IPS-11a (cell line): ENCODE data around the gene PPP1R11.
"Not testable (repeated sequence)": the region's sequence is repeated elsewhere in the genome, so short reads cannot be mapped to it uniquely, and the experiment has no call there.

Experiments used
- H3K4me3 ChIP-seq: one replicate; pipeline ENCODE4 v1.5.1; 2013; ENCODE audit warnings: low read depth, low read length, control low read depth

Gene PPP1R11

GRCh38 chr6:30066577-30067459, at the start of gene PPP1R11:
Gene PPP1R11, plus strand, starts transcription at chr6:30067198. Its CDS starts 213 bp downstream, at chr6:30067411.
- peak within 1 kb of the TSS; percentile 87 for H3K4me3 ChIP-seq

DNA sequence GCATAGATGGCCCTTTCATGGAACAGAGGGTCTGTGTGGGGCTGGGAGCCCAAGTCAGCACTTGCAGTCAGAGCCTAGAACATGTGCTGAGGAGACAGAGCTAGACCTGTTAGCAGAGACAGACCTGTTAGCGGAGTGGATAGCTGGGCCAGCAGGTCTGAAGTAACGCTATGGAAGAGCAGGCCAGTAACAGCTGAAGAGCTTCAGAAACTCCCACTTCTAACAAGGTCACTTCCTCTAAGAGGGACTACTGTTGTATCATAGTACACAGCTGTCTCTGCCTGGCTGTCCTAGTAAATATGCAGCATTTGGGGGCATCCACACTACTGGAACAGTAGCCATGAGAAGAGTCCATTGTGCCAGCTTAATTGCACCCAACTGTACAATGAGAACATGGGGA, 47.2 kb upstream of the PPP1R11 start:
- H3K4me3 ChIP-seq, result no peak overlapping the region

- no peak overlapping the region for H3K4me3 ChIP-seq
Measured at GRCh38 chr6:30020626-30021025, 46.4 kb upstream of the PPP1R11 start.

- H3K4me3 ChIP-seq, result no peak overlapping the region
Measured at GRCh38 chr6:30022189-30022588, 44.8 kb upstream of the PPP1R11 start.

- not testable (repeated sequence) for H3K4me3 ChIP-seq
Measured at GRCh38 chr6:30022712-30023111, 44.3 kb upstream of the PPP1R11 start.

DNA sequence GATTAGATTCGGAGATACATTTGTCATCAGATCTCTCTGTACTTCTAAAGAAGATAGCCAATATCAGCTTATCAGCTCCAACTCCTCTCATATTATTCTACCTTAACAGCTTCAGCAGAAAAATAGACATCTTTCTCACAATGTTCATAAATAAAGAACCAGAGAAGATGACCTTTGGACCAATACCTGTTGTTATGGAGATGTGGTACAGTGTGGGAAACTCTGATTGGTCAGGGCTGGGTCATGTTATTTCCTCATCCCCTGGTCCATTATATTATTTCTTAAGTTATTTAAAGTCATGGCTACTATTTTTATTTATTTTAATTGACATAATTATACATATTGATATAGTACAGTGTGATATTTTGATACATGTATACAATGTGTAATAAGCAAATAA, 41.8 kb upstream of the PPP1R11 start:
- no peak overlapping the region for H3K4me3 ChIP-seq

- H3K4me3 ChIP-seq, result no peak overlapping the region
Measured at GRCh38 chr6:30029588-30029987, 37.4 kb upstream of the PPP1R11 start.

GRCh38 chr6:30031381-30031780, 35.6 kb upstream of the PPP1R11 start:
- H3K4me3 ChIP-seq, result no peak overlapping the region

GRCh38 chr6:30033440-30033839, 33.6 kb upstream of the PPP1R11 start:
- H3K4me3 ChIP-seq, result not testable (repeated sequence)

DNA sequence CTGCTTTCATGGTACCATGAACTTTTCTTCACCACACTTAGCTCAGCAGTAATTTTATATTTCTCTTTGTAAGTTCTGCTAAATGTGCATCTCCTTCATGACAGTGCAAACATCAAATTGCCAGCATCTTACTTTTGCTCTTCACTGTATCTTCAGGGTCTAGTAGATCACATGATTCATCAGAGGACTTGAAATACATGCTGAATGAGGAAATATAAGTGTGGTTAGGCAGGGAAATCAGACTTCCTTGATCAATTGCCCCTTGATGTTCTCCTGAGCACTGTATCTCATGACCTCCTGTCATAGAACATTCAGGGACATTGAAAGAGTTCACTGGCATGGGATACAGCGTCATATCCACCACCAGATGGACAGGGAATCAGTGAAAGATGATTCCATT, 31.2 kb upstream of the PPP1R11 start:
- H3K4me3 ChIP-seq, result no peak overlapping the region

DNA sequence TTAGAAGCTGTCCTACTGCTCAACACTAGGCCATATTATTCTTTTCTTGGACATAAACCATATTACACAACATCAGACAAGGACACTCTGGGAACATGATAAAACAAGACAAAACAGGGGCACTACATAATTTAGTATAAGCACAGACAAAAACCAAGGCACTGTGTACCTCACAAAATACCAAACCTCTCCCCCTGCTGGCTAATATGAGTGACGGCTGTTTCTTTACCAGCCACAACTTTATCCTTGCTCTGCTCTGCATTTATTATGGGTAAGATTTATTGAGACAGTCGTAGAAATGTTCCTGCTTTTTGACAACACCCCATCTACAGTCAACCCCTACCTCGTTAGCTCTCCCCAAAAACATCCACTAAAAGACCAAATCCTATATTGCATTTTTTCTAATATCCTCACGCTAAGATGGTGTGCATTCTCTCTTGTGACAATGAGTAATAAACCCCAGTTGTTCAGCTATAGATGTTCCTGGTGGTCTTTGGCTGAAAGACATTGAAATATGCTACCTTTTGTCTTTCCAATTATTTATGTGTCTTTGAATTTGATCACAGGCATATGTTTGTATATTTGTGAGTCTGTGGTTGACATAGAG, 29.7 kb upstream of the PPP1R11 start:
- H3K4me3 ChIP-seq, result no peak overlapping the region

DNA sequence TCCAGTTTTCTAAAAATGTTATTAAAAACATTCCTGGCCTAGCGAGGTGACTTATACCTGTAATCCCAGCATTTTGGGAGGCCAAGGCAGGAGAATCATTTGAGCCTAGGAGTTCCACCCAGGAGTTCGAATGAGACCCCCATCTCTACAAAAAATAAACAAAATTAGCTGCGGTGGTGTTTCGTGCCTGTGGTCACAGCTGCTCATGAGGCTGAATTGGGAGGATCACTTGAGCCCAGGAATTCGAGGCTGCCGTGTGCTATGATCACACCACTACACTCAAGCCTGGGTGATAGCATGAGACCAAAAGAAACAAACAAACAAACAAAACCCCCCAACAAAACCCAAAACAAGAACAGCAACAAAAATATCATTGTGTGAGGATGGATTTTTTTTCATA, 25.8 kb upstream of the PPP1R11 start:
- no peak overlapping the region for H3K4me3 ChIP-seq

- H3K4me3 ChIP-seq, result no peak overlapping the region
Measured at GRCh38 chr6:30041821-30042220, 25.2 kb upstream of the PPP1R11 start.

GRCh38 chr6:30042476-30042875, 24.5 kb upstream of the PPP1R11 start:
- no peak overlapping the region for H3K4me3 ChIP-seq

- no peak overlapping the region for H3K4me3 ChIP-seq
Measured at GRCh38 chr6:30042914-30043313, 24.1 kb upstream of the PPP1R11 start.

DNA sequence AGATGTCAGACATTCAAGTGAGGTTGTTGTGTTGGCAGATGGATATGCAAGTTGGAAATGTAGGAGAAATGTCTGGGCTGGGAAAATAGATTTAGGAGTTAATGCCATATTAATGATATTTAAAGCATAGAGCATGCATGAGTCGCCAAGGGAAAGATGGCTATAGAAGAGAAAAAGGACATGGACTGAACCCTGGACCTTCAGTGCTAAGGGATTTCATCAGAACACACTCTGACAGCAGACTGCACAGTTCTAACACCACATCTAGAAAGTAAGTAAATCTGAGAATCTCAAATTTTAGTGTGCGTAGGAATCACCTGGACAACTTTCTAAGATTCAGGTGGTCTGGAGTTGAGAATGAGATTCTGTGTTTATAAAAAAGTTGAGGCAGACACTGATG, 23.3 kb upstream of the PPP1R11 start:
- no peak overlapping the region for H3K4me3 ChIP-seq

- no peak overlapping the region for H3K4me3 ChIP-seq
Measured at GRCh38 chr6:30044630-30045029, 22.4 kb upstream of the PPP1R11 start.

- H3K4me3 ChIP-seq, result no peak overlapping the region
Measured at GRCh38 chr6:30047220-30047619, 19.8 kb upstream of the PPP1R11 start.

- H3K4me3 ChIP-seq, result no peak overlapping the region
Measured at GRCh38 chr6:30053682-30054081, 13.3 kb upstream of the PPP1R11 start.

GRCh38 chr6:30055513-30055912, 11.5 kb upstream of the PPP1R11 start:
- no peak overlapping the region for H3K4me3 ChIP-seq

DNA sequence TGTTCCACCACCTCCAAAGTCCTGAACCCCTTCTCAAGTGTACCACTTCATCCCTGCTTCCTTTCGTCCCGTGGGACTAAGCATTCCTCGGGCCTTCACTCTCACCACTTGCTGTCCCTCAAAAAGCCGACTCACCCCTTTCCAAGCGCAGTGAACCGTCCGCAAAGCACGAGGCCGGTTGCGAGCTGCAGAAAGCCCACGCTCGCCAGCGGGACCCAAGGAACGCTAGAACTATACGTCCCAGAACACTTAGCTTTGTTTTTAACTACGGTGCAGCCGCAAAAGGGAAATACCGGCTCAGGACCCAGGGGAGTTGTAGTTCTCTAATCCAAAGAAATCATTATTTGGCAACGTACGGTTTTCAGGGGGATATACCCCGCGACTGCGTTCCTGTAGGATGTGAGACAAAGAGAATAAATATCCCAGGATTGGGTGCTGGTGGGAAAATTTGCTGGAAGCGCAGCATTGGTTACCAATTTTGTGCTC, 6.3 kb upstream of the PPP1R11 start:
- H3K4me3 ChIP-seq, result peak overlapping the region; percentile 98
